ENCODE results near the gene RERE. TPM values are rescaled to one million over a fixed set of nuclear protein-coding genes. Genes with fewer than 3 reads are reported as not detected.
"Not testable (repeated sequence)": the region's sequence is repeated elsewhere in the genome, so short reads cannot be mapped to it uniquely, and the experiment has no call there.

RERE gene
- total RNA-seq, 2 experiments from 2014 or later: 96.6 to 101 TPM

- no peak for DNase-seq
- no peak overlapping the region for H3K4me3 Mint-ChIP-seq
- H3K27ac Mint-ChIP-seq: no peak overlapping the region
- peaks cover 9% of the 10 kb centered on the region for H3K4me1 Mint-ChIP-seq
- peaks cover 10% of the 10 kb centered on the region for H3K27me3 Mint-ChIP-seq
- ChIA-PET POLR2A (no interaction called here), CTCF (interaction anchor here (2.9 kb wide), 1 partner anchor 17 kb away, joined by 13 read pairs; no protein-coding TSS in a partner anchor)
- H3K36me3 Mint-ChIP-seq (ENCODE audit: low read depth): no peaks in the 10 kb centered on the region
- H3K9me3 Mint-ChIP-seq: no peaks in the 10 kb centered on the region
Measured at GRCh38 chr1:8831340-8831739, 13.9 kb upstream of the RERE start.

GRCh38 chr1:8830732-8831131 is 13.3 kb upstream of the RERE start:
- not testable (repeated sequence) for H3K27ac Mint-ChIP-seq

GRCh38 chr1:8825985-8826481 is 8.6 kb upstream of the RERE start:
- H3K27ac Mint-ChIP-seq: no peak overlapping the region
- no peak overlapping the region for H3K4me3 Mint-ChIP-seq
- peaks cover 9% of the 10 kb centered on the region for H3K4me1 Mint-ChIP-seq
- DNase-seq: no peak
- POLR2A ChIA-PET: interaction anchor here (0.8 kb wide), 1 partner anchor 9 kb away, joined by 4 read pairs; no protein-coding TSS in a partner anchor
- no peaks in the 10 kb centered on the region for H3K9me3 Mint-ChIP-seq
- no peaks in the 10 kb centered on the region for H3K36me3 Mint-ChIP-seq (ENCODE audit: low read depth)
- CTCF ChIA-PET: interaction anchor here (1.6 kb wide), 2 partner anchors 23 to 179 kb away, joined by 5 to 6 read pairs; no protein-coding TSS in a partner anchor
- H3K27me3 Mint-ChIP-seq: peaks cover 10% of the 10 kb centered on the region

More at GRCh38 chr1:8830732-8831131, 13.3 kb upstream of the RERE start:
- H3K4me3 Mint-ChIP-seq; H3K9me3 Mint-ChIP-seq; H3K27me3 Mint-ChIP-seq; H3K4me1 Mint-ChIP-seq; POLR2A ChIA-PET; H3K36me3 Mint-ChIP-seq (ENCODE audit: low read depth); DNase-seq: not testable (repeated sequence)
- CTCF ChIA-PET: interaction anchor here (2.9 kb wide), 1 partner anchor 18 kb away, joined by 13 read pairs; no protein-coding TSS in a partner anchor

- CTCF ChIA-PET: interaction anchor here (0.7 kb wide), 2 partner anchors 25 to 26 kb away, joined by 3 read pairs; no protein-coding TSS in a partner anchor
- Mint-ChIP-seq H3K36me3 (ENCODE audit: low read depth) (no peaks in the 10 kb centered on the region), H3K27ac (no peak overlapping the region), H3K4me3 (no peak overlapping the region), H3K9me3 (no peaks in the 10 kb centered on the region), H3K4me1 (peaks cover 3% of the 10 kb centered on the region), H3K27me3 (peaks cover 10% of the 10 kb centered on the region)
- DNase-seq: no peak
- POLR2A ChIA-PET: no interaction called here
Measured at GRCh38 chr1:8823295-8823664, 5.8 kb upstream of the RERE start.

GRCh38 chr1:8822373-8823294 is 5.2 kb upstream of the RERE start:
- H3K27ac Mint-ChIP-seq: no peak overlapping the region
- ChIA-PET CTCF (interaction anchor here (0.7 kb wide), 1 partner anchor 26 kb away, joined by 3 read pairs; no protein-coding TSS in a partner anchor), POLR2A (no interaction called here)
- peaks cover 6% of the 10 kb centered on the region for H3K4me1 Mint-ChIP-seq
- H3K36me3 Mint-ChIP-seq (ENCODE audit: low read depth): no peaks in the 10 kb centered on the region
- no peak overlapping the region for H3K4me3 Mint-ChIP-seq
- DNase-seq: no peak
- H3K27me3 Mint-ChIP-seq: peaks cover 10% of the 10 kb centered on the region
- no peaks in the 10 kb centered on the region for H3K9me3 Mint-ChIP-seq

GRCh38 chr1:8821084-8821483 is 3.6 kb upstream of the RERE start:
- DNase-seq: no peak
- H3K4me3 Mint-ChIP-seq: no peak overlapping the region
- no peaks in the 10 kb centered on the region for H3K9me3 Mint-ChIP-seq
- H3K36me3 Mint-ChIP-seq (ENCODE audit: low read depth): peaks cover 7% of the 10 kb centered on the region
- peaks cover 10% of the 10 kb centered on the region for H3K27me3 Mint-ChIP-seq
- peaks cover 15% of the 10 kb centered on the region for H3K4me1 Mint-ChIP-seq
- ChIA-PET CTCF (interaction anchor here (1.1 to 3.1 kb wide), 3 partner anchors 28 to 183 kb away, joined by 3 to 29 read pairs (median 9); no protein-coding TSS in a partner anchor), POLR2A (interaction anchor here (0.9 to 1.6 kb wide), 3 partner anchors 38 to 56 kb away, joined by 3 to 6 read pairs (median 5); no protein-coding TSS in a partner anchor)
- no peak overlapping the region for H3K27ac Mint-ChIP-seq

- POLR2A ChIA-PET; DNase-seq; H3K27ac Mint-ChIP-seq; H3K36me3 Mint-ChIP-seq (ENCODE audit: low read depth); H3K9me3 Mint-ChIP-seq; H3K4me3 Mint-ChIP-seq; CTCF ChIA-PET; H3K27me3 Mint-ChIP-seq: not testable (repeated sequence)
- H3K4me1 Mint-ChIP-seq: peaks cover 38% of the 10 kb centered on the region
Measured at GRCh38 chr1:8818789-8819188, 1.3 kb upstream of the RERE start.

- ChIA-PET POLR2A (no interaction called here), CTCF (no interaction called here)
- Mint-ChIP-seq H3K4me3 (peak overlapping the region; percentile 68), H3K4me1 (peaks cover 41% of the 10 kb centered on the region), H3K27me3 (peaks cover 9% of the 10 kb centered on the region), H3K36me3 (ENCODE audit: low read depth) (peaks cover 7% of the 10 kb centered on the region), H3K27ac (peak overlapping the region; percentile 68), H3K9me3 (no peaks in the 10 kb centered on the region)
- DNase-seq: no peak
Measured at GRCh38 chr1:8818325-8818775, 910 bp upstream of the RERE start.

- peaks cover 49% of the 10 kb centered on the region for H3K4me1 Mint-ChIP-seq
- peak; percentile 27 for DNase-seq
- H3K4me3 Mint-ChIP-seq: peak overlapping the region; percentile 82
- peaks cover 7% of the 10 kb centered on the region for H3K36me3 Mint-ChIP-seq (ENCODE audit: low read depth)
- H3K27me3 Mint-ChIP-seq: peaks cover 7% of the 10 kb centered on the region
- CTCF ChIA-PET: interaction anchor here (1.0 to 3.7 kb wide), 3 partner anchors 32 to 255 kb away, joined by 3 to 21 read pairs (median 3); no protein-coding TSS in a partner anchor
- H3K27ac Mint-ChIP-seq: peak overlapping the region; percentile 75
- POLR2A ChIA-PET: interaction anchor here (1.0 to 3.5 kb wide), 5 partner anchors 50 to 255 kb away, joined by 3 to 26 read pairs (median 4); partner anchors contain the start of gene ENO1
- no peaks in the 10 kb centered on the region for H3K9me3 Mint-ChIP-seq
Measured at GRCh38 chr1:8816831-8817411, 519 bp downstream of the RERE start.

- peak overlapping the region; percentile 75 for H3K27ac Mint-ChIP-seq
- H3K27me3 Mint-ChIP-seq: peaks cover 7% of the 10 kb centered on the region
- POLR2A ChIA-PET: interaction anchor here (1.4 to 3.5 kb wide), 2 partner anchors 62 to 113 kb away, joined by 3 to 26 read pairs; partner anchors contain the start of gene ENO1
- H3K4me3 Mint-ChIP-seq: peak overlapping the region; percentile 82
- CTCF ChIA-PET: interaction anchor here (3.7 kb wide), 1 partner anchor 33 kb away, joined by 21 read pairs; no protein-coding TSS in a partner anchor
- peaks cover 50% of the 10 kb centered on the region for H3K4me1 Mint-ChIP-seq
- DNase-seq: no peak
- no peaks in the 10 kb centered on the region for H3K9me3 Mint-ChIP-seq
- H3K36me3 Mint-ChIP-seq (ENCODE audit: low read depth): peaks cover 7% of the 10 kb centered on the region
Measured at GRCh38 chr1:8816264-8816663, 1.2 kb downstream of the RERE start.

GRCh38 chr1:8815582-8816151 is 1.8 kb downstream of the RERE start:
- peaks cover 5% of the 10 kb centered on the region for H3K27me3 Mint-ChIP-seq
- H3K36me3 Mint-ChIP-seq (ENCODE audit: low read depth): peaks cover 7% of the 10 kb centered on the region
- no peaks in the 10 kb centered on the region for H3K9me3 Mint-ChIP-seq
- POLR2A ChIA-PET: interaction anchor here (0.8 to 3.5 kb wide), 5 partner anchors 11 to 876 kb away, joined by 3 to 26 read pairs (median 3); partner anchors contain the start of gene ENO1
- H3K4me1 Mint-ChIP-seq: peaks cover 50% of the 10 kb centered on the region
- H3K4me3 Mint-ChIP-seq: peak overlapping the region; percentile 82
- no peak for DNase-seq
- H3K27ac Mint-ChIP-seq: peak overlapping the region; percentile 75
- CTCF ChIA-PET: interaction anchor here (1.4 to 3.7 kb wide), 3 partner anchors 34 to 189 kb away, joined by 3 to 21 read pairs (median 4); no protein-coding TSS in a partner anchor

- no peaks in the 10 kb centered on the region for H3K9me3 Mint-ChIP-seq
- H3K4me1 Mint-ChIP-seq: peaks cover 50% of the 10 kb centered on the region
- H3K27me3 Mint-ChIP-seq: peaks cover 3% of the 10 kb centered on the region
- H3K4me3 Mint-ChIP-seq: peak overlapping the region; percentile 8
- peaks cover 7% of the 10 kb centered on the region for H3K36me3 Mint-ChIP-seq (ENCODE audit: low read depth)
- H3K27ac Mint-ChIP-seq: no peak overlapping the region
- no peak for DNase-seq
- POLR2A ChIA-PET: interaction anchor here (1.1 to 3.5 kb wide), 3 partner anchors 10 to 65 kb away, joined by 3 to 26 read pairs (median 3); partner anchors contain the start of gene ENO1
- CTCF ChIA-PET: interaction anchor here (1.4 to 3.7 kb wide), 3 partner anchors 34 to 190 kb away, joined by 3 to 21 read pairs (median 4); no protein-coding TSS in a partner anchor
Measured at GRCh38 chr1:8814865-8815264, 2.6 kb downstream of the RERE start.

All from activated CD4-positive, alpha-beta memory T cell treated with anti-CD3 and anti-CD28 coated beads, Interleukin-2, amount 10 ng/mL, durations not matched to agents 7 days and 5 days (primary cell).